KBM-7 (cell line): ENCODE measurements around the gene GMCL2.
"Not testable (repeated sequence)": the region's sequence is repeated elsewhere in the genome, so short reads cannot be mapped to it uniquely, and the experiment has no call there.

Experiments
- DNase-seq: peaks from one replicate; pipeline ENCODE4 v3.0.0-alpha.2; 2015
- in situ Hi-C: fragments of 300-500 bp; cut with MboI; formaldehyde crosslinking; loops from 2 replicates; pipeline ENCODE4 v1.14.3; 2020; ENCODE audit warnings: low sequenced_read_pairs, low pct_unique_long_range_greater_than_20kb, mixed read lengths

The GMCL2 gene, protein sequence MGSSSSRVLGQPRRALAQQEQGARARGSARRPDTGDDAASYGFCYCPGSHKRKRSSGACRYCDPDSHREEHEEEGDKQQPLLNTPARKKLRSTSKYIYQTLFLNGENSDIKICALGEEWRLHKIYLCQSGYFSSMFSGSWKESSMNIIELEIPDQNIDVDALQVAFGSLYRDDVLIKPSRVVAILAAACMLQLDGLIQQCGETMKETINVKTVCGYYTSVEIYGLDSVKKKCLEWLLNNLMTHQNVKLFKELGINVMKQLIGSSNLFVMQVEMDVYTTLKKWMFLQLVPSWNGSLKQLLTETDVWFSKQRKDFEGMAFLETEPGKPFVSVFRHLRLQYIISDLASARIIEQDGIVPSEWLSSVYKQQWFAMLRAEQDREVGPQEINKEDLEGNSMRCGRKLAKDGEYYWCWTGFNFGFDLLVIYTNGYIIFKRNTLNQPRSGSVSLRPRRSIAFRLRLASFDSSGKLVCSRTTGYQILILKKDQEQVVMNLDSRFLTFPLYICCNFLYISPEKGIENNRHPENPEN

DNA sequence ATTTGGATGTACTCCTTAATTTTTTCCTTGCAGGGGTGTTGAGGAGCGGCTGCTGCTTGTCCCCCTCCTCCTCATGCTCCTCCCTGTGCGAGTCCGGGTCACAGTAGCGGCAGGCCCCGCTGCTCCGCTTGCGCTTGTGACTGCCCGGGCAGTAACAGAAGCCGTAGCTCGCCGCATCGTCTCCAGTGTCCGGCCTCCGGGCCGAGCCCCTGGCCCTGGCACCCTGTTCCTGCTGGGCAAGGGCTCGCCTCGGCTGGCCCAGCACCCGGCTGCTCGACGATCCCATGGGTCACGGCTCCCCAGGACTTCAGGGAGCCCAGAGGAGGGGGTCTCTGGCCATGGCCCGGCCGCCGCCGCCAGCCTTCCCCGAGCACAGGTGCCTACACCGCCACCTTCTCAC, at the start of gene GMCL2:
Gene GMCL2, minus strand, starts transcription at position 358 of the 400 bp plus-strand sequence. Its CDS starts 72 bp downstream, at position 286.
- DNase-seq = no peak
- in situ Hi-C loops = no loop called here

DNA sequence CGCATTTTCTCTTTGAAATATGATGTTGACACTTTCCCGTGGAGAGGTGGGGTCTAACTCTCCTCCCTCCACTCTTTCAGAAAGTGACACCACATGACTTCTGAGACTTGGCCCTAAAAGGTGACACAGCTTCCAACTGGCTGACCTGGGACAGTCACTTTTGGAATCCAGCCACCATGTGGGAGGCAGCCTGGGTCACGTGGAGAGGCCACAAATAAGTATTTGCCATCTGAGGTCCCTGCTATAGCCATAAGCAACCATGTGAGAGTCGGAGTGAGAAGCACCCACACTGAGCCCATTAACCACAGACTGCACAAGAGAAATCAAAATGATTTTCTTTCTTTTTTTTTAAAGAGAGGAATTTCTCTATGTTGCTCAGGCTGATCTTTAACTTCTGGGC, 49.5 kb upstream of the GMCL2 start:
- DNase-seq = no peak
- in situ Hi-C loops = no loop called here

DNA sequence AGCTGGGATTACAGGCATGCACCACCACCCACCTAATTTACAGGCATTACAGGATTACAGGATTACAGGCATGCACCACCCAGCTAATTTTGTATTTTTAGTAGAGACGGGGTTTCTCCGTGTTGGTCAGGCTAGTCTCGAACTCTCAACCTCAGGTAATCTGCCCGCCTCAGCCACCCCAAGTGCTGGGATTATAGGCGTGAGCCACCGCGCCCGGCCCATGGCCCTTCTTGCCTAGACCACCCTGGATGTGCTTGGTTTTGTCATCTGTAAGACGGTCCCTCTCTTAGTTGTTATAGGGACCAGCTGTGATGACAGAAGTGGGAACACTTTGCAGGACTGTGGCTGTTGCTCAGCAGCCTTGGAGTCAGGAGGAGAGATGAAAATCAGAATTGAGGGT, 49.0 kb upstream of the GMCL2 start:
- no peak for DNase-seq
- in situ Hi-C loops = no loop called here

DNA sequence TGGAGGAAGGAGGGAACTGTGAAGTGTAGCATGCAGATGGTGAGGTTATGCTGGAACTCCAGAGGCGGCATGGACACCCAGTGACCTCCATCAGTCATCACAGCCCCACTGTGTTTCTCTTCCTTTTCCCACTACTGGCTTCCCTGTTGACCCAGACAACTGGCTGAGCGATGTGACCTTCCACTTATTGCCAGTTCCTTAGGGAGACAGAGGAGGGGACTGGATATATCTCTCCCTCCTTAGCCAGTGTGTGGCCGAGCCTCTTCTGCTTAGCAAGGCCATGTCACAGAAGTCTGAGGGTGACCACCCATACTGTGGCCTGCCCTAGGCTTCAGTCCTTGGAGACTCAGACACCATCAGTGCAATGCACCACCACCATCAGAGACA, 48.4 kb upstream of the GMCL2 start:
- DNase-seq = no peak
- in situ Hi-C loops = no loop called here

DNA sequence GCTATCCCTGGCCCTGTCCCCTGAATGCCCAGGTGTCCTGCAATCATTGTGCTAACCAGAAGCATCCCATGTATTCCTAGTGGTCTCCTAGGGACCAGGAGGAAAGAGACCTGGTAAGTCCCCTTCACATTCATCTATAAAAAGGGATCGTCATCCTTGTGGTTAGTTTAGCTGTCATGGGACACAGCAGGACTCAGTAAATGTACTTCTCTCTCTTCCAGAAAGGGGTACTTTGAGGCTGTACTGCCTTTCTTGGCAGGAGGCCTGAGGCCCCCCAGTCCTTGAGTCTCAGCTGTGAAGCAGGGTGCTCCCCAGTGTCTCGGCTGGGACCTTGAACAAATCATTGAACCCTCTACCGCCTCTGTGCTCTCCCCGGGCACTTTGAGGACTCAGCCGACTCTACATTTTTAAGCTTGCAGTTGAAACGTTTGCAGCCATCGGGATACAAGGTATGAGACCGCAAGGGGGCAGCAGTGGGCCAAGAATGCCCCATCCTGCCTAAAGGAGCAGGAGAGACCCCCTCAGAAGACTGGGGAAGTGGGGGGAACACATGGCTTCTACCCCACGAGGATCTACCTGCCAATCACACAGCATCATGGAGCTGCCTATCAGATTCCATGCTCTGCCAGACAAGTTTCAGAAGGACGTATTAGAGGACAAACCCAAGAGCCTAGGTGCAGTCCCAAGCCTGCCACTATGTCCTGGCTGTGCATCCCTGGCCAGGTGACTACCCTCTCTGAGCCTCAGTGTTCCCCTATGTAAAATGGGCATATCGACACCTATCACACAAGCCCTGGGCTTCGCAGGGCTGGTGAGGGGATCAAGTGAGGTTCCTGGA, 47.8 kb upstream of the GMCL2 start:
- peak; percentile 92 for DNase-seq

DNA sequence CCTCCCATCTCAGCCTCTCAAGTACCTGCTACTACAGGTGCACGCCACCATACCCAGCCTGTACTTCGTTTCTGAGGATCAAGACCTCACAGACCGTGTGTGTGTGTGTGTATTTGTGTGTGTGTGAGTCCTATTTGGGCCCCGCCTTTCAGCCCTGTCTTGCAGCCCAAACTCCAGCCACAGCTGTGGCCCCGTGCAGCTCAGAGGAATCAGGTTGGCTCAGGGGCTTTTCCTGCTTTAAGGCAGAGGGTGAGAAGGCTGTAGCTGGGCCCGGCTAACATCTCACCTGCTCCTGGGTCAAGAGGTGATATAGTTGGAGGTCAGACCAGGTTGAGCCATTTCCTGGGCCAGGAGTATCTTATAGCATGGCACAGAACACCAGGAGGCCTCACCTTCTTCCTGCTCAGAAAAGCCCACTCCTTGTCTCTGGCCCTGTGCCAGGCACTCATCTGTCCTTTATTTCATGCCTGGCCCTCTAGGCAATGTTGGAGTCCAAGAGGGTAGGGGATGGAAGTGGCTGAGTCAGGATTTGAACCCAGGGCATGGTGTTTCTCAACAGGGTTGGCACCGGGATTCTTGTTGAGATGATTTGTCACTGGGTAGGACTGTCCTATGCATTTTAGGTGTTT, 47.1 kb upstream of the GMCL2 start:
- in situ Hi-C loops = no loop called here

More for the DNA sequence above, 47.8 kb upstream of the GMCL2 start:
- in situ Hi-C loops = no loop called here

DNA sequence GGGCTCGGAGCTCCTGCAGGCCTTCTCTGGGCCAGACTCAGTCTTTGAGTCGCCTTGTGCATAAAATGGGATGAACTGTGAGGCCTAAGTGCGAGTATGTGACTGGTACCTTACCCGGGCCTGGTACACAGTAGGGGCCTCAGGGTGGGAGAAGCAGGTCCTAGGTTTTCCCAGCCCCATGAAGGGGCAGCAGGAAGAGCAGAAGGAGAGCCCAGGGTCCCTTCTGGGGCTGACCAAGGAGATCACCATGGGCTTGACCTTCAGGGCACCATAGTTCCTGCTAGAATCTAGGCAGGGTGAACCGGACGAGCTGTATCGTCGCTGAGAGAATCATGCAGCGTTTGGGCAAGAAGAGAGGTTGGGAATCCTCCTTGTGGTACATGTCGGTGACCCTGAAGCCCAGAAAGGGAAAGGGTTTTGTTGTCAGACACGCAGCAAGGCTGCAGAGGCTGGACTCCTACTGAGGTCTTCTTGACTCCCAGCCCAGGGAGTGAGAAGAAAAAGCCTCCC, 45.8 kb upstream of the GMCL2 start:
- in situ Hi-C loops = no loop called here
- no peak for DNase-seq

More for the DNA sequence above, 47.1 kb upstream of the GMCL2 start:
- DNase-seq = no peak

DNA sequence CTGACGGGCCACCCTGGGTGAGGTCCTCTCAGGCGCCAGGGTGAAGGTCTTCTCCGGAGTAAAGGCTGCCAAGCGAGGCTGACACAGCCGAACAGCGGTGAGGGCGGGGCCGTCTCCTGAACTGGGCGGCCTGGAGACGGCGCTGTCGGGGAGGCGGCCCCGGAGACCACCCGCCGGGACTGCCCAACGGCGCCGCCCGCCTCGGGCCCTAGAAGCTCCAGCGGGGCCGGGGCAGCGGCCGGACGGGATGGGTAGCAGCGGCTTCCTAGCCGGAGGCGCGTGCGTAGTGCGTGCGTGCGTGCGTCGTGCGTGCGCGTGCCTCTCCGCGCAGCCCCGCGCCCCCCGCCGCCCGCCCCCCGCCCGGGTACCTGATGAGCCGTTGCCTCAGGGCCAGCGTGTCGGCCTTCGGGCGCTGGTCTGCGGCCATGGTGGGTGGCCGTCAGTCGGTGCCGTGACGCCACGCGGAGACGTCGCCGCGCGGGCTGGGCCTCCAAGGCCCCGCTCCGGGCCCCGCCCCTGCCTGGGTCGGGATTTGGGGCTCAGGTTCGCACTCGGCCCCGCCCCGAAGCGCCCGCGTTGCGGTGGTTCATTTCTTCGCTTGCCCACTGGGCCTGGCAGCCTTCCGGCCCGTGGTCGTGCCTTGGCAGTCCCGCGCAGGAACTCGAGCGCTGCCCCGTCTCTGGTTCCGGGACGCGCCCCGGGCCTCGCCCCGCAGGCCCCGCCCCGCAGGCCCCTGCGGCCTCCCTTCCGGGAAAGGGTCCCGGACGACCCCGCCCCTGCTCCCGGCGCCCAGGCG, 45.2 kb upstream of the GMCL2 start, which contains the start of gene PHYKPL:
Gene PHYKPL, minus strand, starts transcription at position 679 of the 796 bp plus-strand sequence. Its CDS starts 252 bp downstream, at position 427.
- DNase-seq = peak; percentile 66
- in situ Hi-C loops = no loop called here

DNA sequence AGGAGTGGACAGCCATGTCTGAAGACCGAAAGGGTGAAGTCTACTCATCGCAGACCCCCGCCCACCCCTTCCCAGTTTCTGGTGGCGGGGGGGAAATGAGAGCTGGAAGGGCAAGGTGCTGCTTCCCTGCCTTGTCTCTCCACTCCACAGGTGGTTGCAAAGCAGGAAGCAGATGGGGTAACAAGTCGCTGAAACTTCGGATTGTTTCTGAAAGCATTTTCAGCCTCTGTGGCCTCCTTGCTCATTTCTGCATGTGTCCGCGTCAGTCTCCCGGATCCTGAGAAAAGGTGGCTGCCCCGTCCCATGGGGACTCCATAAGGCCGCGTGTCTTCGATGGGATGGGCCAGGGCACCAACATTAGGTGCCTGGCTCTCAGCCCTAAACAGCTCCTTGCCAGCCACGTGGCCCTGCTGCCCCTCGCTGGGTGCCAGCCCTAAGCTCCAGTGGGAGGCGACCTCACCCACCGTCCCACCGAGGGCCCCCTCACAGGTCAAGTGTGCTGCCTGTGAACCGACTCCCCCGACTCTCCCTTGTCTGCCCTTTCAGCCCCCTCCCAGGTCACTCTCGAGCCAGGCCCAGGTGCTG, 44.5 kb upstream of the GMCL2 start:
- in situ Hi-C loops = no loop called here

DNA sequence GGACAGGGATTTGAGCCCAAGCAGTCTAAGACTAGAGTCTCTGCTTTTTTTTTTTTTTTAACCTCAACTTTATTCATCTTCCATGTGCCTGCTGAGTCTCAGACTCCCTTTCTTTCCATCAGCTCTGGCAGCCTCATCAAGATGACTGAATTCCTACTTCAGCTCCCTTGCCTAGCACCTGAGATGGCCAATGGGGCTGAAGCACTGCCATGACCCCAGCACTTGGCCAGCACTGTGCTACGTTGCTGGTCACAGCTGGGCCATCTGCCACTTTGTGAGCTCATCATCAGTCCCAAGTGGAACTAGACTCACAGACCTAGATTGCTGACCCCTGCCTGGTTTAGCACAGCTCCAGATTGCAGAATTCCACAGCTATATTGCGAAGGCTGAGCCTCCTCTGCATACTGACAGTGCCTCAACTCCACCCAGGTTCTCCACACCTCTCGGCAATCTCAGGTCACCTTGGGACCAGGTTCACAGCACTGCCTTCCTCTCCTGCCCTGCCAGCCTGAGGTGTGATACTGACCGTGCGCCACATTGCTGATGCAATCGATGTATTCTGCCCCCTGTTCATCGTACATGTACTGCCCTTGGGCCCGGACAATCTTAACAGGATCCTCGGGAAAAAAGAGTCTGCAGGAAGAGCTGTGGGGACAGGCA, 43.8 kb upstream of the GMCL2 start:
- DNase-seq = no peak
- in situ Hi-C loops = no loop called here

More for the DNA sequence above, 44.5 kb upstream of the GMCL2 start:
- no peak for DNase-seq

DNA sequence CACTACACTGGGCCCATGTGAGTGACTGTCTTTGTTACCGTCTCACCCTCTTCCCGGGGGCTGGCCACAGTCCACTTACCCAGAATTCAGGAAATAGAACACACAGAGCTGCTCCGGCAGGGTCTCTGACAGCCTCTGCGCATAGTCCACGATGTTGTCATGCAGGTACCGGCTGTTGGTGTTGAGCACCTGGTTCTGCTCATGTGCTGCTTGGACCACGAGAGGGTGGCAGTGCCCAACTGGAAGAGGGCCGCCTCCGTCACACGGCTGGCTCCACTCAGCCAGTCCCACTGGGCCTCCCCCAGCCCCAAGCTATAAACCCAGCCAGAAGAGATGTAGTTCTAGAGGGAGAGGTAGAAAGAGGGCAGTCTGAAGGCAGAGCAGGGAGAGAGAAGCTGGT, 42.7 kb upstream of the GMCL2 start:
- no peak for DNase-seq
- in situ Hi-C loops = no loop called here

DNA sequence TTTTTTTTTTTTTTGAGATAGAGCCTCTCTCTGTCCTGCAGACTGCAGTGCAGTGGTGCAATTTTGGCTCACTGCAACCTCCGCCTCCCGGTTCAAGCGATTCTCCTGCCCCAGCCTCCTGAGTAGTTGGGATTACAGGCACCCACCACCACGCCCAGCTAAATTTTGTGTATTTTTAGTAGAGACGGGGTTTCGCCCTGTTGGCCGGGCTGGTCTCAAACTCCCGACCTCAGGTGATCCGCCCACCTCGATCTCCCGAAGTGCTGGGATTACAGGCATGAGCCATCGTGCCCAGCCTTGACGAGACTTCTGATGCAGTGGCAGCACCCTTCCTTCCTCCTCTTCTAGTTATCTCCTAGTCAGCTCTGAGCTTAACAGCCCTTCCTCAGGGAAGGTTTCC, 41.9 kb upstream of the GMCL2 start:
- in situ Hi-C loops, DNase-seq: not testable (repeated sequence)

DNA sequence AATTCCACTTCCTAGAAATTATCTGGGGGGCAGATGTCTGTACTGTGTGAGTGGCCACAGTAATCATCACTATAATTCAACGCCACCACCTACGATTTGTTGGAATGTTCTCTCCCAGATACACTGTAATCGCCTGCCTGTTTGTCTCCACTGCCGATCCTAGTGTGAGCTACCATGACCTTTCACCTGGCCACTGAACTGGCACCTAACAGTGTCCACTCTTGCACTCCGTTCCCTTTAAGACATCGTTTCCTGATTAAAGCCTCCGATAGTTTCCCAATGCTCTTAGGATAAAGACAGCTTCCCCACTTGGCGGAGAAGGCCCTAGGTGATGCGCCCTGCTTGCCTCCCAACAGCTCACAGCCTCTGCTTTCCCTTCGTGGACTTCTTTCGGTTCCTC, 41.4 kb upstream of the GMCL2 start:
- DNase-seq = no peak
- in situ Hi-C loops = no loop called here

DNA sequence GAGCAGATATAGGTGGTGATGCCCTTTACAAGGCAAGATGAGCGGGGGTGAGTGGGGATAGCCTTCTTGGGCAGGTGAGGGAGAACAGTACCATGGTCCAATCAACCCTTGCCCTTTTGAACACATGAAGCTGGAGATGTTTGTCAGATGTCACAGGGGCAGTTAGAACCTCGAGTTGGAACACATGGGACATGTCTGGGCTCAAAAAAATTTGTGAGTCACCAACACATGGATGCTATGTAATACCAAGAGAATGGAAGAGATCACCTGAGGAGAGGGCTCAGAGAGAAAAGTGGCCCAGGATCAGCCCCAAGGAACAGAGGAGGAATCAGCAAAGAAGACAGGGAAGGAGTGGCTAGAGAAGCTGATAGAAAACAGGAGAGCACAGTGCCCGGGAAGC, 40.8 kb upstream of the GMCL2 start:
- in situ Hi-C loops = no loop called here
- no peak for DNase-seq

DNA sequence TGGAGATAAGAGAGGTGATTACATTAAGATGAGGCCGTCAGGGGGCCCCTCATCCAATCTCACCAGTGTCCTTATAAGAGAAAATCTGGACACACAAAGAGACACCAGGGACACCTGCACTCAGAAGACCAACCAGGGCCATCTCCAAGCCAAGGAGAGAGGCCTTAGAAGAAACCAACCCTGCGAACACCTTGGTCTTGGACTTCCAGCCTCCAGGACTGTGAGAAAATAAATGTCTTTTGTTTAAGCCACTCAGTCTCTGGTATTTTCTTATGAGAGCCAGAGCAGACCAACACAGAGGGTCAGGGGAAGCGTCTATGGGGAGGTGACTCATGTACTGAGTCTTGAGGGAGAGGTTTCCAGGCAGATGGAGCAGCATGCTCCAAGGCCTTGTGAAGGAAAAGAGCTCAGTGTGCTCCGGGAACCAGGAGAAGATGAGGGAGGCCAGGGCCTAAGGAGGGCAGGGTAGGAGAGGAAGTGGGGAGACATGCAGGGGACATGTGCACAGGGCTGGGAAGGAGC, 40.0 kb upstream of the GMCL2 start:
- in situ Hi-C loops = no loop called here

DNA sequence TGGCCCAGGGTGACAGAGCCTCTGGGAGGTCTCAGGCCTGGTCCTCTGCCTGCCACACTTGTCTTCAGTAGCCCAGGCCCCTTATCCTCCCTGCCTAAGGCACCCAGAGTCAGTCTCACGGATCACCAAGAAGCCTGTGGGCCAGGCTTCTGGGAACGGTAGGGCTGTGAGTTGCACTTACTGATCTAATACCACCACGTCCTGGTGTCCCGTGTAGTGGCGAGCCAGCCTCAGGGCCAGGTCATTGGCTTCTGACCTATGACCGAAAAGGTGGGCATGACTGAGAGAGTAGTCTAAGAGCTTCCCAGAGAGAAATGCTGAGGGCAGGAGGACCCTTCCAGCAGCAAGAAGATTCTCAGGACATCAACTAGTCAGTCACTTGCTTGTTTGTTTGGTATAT, 38.0 kb upstream of the GMCL2 start:
- in situ Hi-C loops = no loop called here
- DNase-seq = no peak

More for the DNA sequence above, 40.0 kb upstream of the GMCL2 start:
- no peak for DNase-seq

DNA sequence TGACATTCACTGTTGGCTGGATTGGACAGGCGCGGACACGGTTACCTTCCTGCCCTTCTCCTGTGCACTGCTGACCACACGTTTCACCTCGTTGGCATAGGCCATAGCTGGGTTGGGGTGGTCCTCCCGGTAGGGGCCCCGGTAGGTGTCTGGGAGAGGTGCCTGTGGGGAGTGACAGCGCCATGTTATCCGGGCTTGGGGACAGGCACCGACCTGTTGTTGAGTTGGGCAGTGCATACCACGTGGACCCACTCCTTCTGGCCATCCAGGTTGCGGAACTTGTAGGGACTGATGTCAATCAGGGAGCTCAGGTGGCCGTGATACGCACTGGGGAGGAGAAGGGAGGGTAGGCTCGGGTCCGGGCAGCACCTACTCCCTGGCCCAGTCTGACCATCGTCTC, 37.2 kb upstream of the GMCL2 start:
- in situ Hi-C loops = no loop called here

More for the DNA sequence above, 37.2 kb upstream of the GMCL2 start:
- no peak for DNase-seq
